ENCODE measurements around the gene HMMR. TPM values are rescaled to one million over a fixed set of nuclear protein-coding genes. Genes with fewer than 3 reads are reported as not detected.

HMMR gene
- total and polyA plus RNA-seq, 2 of the 4 experiments (the other 2 are of a cell fraction): 13.0 to 24.6 TPM

DNA sequence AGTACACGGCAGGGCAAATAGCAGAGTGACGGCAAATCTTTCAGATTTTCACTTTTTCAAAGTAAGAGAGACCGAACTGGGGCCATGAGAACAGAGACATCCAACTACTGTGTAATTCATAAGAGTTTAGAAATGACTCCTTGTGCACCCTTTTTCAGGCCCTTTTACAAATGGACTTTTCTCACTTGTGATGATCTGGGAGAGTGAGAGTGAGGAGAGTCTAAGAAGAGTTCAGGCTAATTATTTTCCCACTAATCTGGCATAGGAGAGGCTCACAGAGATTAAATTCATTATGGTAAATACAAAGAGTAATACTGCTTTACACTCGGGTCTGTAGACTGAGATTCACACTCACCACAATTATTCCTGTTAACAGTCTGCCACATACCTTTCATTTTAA, 23.9 kb upstream of the HMMR start:
- no CpG with 5 or more reads among the region's 4 CpGs for WGBS, 2 experiments (ENCODE audit: extremely low coverage in 2 of 2, insufficient read length in 1 of 2)
- H3K56ac ChIP-seq (ENCODE audit: extremely low read depth, insufficient read depth, low read length): no peak overlapping the region
- no peaks in the 10 kb centered on the region for H3K4me1 ChIP-seq (ENCODE audit: control insufficient read depth, insufficient read depth, low read length)
- peaks cover 17% of the 10 kb centered on the region; the same call in 1 of the 2 replicates for H4K20me1 ChIP-seq (ENCODE audit: insufficient read depth, low read length)
- H3K9me1 ChIP-seq (ENCODE audit: insufficient read depth, low read length): no peaks in the 10 kb centered on the region
- H4K91ac ChIP-seq (ENCODE audit: insufficient read depth, low read depth, low read length): no peak overlapping the region
- intact Hi-C loops (cut with micrococcal nuclease): no loop called here
- H2AK9ac ChIP-seq (replicated peaks; ENCODE audit: low read depth, low read length, poor library complexity): no peak overlapping the region
- H2AFZ ChIP-seq (replicated peaks; ENCODE audit: low read length, poor library complexity): no peak overlapping the region
- H3K4me2 ChIP-seq (ENCODE audit: low read depth, low read length): no peak overlapping the region
- no peak overlapping the region for H3K4me3 ChIP-seq (ENCODE audit: insufficient read depth, low read depth, low read length)
- no peak overlapping the region for H2BK5ac ChIP-seq (ENCODE audit: low read depth, low read length, poor library complexity, severe bottlenecking)
- no peak overlapping the region for H3K23ac ChIP-seq (ENCODE audit: low read depth, low read length)
- ChIA-PET POLR2A (ENCODE audit: unreplicated experiment) (no interaction called here), CTCF (no interaction called here)
- in situ Hi-C loops (cut with MboI; ENCODE audit: low sequenced_read_pairs): no loop called here
- H2AK5ac ChIP-seq (ENCODE audit: low read depth, low read length): no peak overlapping the region
- no peaks in the 10 kb centered on the region for H3K9me3 ChIP-seq (ENCODE audit: control insufficient read depth, insufficient read depth, low read length)
- H3K4ac ChIP-seq (ENCODE audit: low read depth, low read length): no peak overlapping the region
- H3K14ac ChIP-seq (replicated peaks; ENCODE audit: low read depth, low read length): no peak overlapping the region
- no peak for TF ChIP-seq RCOR1 (IDR thresholded peaks at IDR 0.05; ENCODE audit: insufficient replicate concordance, low read length)
- no peak for TF ChIP-seq MXI1 (IDR thresholded peaks at IDR 0.05; ENCODE audit: borderline replicate concordance, low read depth, low read length)
- TF ChIP-seq CEBPB (IDR thresholded peaks at IDR 0.05; ENCODE audit: low read depth, low read length): no peak
- TF ChIP-seq NFE2L2 (IDR thresholded peaks at IDR 0.05; ENCODE audit: low read depth, low read length): no peak
- TF ChIP-seq, protein P1, sequence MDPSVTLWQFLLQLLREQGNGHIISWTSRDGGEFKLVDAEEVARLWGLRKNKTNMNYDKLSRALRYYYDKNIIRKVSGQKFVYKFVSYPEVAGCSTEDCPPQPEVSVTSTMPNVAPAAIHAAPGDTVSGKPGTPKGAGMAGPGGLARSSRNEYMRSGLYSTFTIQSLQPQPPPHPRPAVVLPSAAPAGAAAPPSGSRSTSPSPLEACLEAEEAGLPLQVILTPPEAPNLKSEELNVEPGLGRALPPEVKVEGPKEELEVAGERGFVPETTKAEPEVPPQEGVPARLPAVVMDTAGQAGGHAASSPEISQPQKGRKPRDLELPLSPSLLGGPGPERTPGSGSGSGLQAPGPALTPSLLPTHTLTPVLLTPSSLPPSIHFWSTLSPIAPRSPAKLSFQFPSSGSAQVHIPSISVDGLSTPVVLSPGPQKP (IDR thresholded peaks at IDR 0.05; ENCODE audit: borderline replicate concordance, low read depth, low read length): no peak
- TF ChIP-seq, protein P2, sequence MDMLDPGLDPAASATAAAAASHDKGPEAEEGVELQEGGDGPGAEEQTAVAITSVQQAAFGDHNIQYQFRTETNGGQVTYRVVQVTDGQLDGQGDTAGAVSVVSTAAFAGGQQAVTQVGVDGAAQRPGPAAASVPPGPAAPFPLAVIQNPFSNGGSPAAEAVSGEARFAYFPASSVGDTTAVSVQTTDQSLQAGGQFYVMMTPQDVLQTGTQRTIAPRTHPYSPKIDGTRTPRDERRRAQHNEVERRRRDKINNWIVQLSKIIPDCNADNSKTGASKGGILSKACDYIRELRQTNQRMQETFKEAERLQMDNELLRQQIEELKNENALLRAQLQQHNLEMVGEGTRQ (IDR thresholded peaks at IDR 0.05; ENCODE audit: low read depth, low read length): no peak
- no peak for TF ChIP-seq SMC3 (IDR thresholded peaks at IDR 0.05; ENCODE audit: low read depth, low read length)
- TF ChIP-seq RAD21 (IDR thresholded peaks at IDR 0.05; ENCODE audit: low read length): no peak
- no peak for TF ChIP-seq CTCF (conservative IDR thresholded peaks at IDR 0.05; ENCODE audit: low read depth, low read length)
- ATAC-seq (ENCODE audit: low read depth) (no peak), DNase-seq (no peak)
- H3K27me3 ChIP-seq (ENCODE audit: control insufficient read depth, insufficient read depth, low read length): no peaks in the 10 kb centered on the region
- H3K18ac ChIP-seq (ENCODE audit: low read depth, low read length): no peak overlapping the region
- H4K8ac ChIP-seq (ENCODE audit: low read depth in 2 of 2, low read length in 2 of 2): peak overlapping the region; percentile 62 to 89; a peak in 2 of 4 replicates
- H3K9ac ChIP-seq (ENCODE audit: low read depth, low read length): no peak overlapping the region
- no peak overlapping the region for H2BK20ac ChIP-seq (ENCODE audit: low read depth, low read length)
- no peak overlapping the region for H3K27ac ChIP-seq (ENCODE audit: insufficient read depth, low read length)
- BruUV-seq (replicated peaks): no TSS peak
- no peak overlapping the region for H2BK120ac ChIP-seq (ENCODE audit: low read depth, low read length)
- no peak overlapping the region for H2BK15ac ChIP-seq (ENCODE audit: low read depth, low read length)
- H4K5ac ChIP-seq (ENCODE audit: low read depth, low read length): no peak overlapping the region
- H3K36me3 ChIP-seq (ENCODE audit: control insufficient read depth, insufficient read depth, low read length): peaks cover 9% of the 10 kb centered on the region
- H3K79me1 ChIP-seq (ENCODE audit: low read depth in 1 of 2, low read length in 2 of 2): peaks cover 10 to 24% of the 10 kb centered on the region in 2 experiments; a peak in 3 of 4 replicates
- dilution Hi-C loops (cut with HindIII; ENCODE audit: low sequenced_read_pairs, unreplicated experiment): no loop called here

Data from IMR-90 (cell line).